ENCODE measurements around the gene TSPAN7. TPM values are rescaled to one million over a fixed set of nuclear protein-coding genes. Genes with fewer than 3 reads are reported as not detected.

Gene TSPAN7
- total RNA-seq, 1 experiment from 2014 or later, result not detected

DNA sequence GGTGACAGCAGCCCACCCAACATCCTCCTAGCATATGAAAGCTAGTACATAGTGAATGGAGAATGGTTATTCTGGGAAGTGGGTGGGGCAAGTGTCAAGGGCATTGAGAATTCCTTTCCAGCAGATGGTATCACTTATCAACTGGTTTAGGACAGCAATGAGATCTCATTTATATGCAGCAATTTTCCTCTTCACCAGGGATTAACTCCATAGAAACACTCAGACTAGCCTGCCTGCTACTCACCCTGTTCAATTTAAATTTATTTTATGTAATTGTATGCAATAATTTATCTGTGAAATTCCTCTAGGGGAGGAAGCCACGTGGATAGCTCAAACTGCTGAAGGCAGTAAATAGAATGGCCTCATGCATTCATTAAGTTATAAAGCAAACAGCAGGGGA is 138.4 kb downstream of the TSPAN7 start:
- H3K27ac Mint-ChIP-seq (ENCODE audit: low read depth, unreplicated experiment), result no peak overlapping the region
- DNase-seq (ENCODE audit: unreplicated experiment), result no peak
- no peaks in the 10 kb centered on the region for H3K36me3 Mint-ChIP-seq (ENCODE audit: insufficient read depth, unreplicated experiment)
- intact Hi-C loops (cut with micrococcal nuclease), result no loop called here
- H3K4me3 Mint-ChIP-seq (ENCODE audit: unreplicated experiment), result no peak overlapping the region
- H3K9me3 Mint-ChIP-seq (ENCODE audit: unreplicated experiment), result no peaks in the 10 kb centered on the region
- peaks cover 57% of the 10 kb centered on the region for H3K27me3 Mint-ChIP-seq (ENCODE audit: insufficient read depth, unreplicated experiment)
- ChIA-PET POLR2A (no interaction called here), CTCF (no interaction called here)
- H3K4me1 Mint-ChIP-seq (ENCODE audit: insufficient read depth, unreplicated experiment), result peaks cover under 1% of the 10 kb centered on the region
- BruUV-seq (replicated peaks), result no TSS peak
- TF ChIP-seq, protein P1, sequence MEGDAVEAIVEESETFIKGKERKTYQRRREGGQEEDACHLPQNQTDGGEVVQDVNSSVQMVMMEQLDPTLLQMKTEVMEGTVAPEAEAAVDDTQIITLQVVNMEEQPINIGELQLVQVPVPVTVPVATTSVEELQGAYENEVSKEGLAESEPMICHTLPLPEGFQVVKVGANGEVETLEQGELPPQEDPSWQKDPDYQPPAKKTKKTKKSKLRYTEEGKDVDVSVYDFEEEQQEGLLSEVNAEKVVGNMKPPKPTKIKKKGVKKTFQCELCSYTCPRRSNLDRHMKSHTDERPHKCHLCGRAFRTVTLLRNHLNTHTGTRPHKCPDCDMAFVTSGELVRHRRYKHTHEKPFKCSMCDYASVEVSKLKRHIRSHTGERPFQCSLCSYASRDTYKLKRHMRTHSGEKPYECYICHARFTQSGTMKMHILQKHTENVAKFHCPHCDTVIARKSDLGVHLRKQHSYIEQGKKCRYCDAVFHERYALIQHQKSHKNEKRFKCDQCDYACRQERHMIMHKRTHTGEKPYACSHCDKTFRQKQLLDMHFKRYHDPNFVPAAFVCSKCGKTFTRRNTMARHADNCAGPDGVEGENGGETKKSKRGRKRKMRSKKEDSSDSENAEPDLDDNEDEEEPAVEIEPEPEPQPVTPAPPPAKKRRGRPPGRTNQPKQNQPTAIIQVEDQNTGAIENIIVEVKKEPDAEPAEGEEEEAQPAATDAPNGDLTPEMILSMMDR (IDR thresholded peaks at IDR 0.05; ENCODE audit: unreplicated experiment), result no peak

DNA sequence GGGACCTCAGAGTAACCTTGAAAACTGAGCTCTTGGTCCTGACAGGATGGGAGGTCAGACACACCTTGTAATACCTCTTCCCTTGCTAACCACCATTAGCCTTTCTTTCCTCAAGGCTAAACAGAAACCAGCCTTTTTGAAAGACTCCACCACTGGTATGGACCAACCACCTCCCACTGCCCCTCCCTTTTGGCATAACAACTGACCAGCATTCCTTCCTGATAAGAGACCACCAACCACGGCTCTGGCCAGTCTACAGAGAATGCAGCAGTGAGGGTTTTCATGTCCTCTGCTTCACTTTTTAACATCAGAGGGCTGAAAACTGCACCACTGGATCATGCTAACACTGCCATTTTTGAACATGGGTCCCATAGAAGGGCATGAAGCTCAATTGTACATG is 139.7 kb downstream of the TSPAN7 start:
- ChIA-PET CTCF (interaction anchor here (1.0 kb wide), 1 partner anchor 37 kb away, joined by 5 read pairs; no protein-coding TSS in a partner anchor), POLR2A (no interaction called here)
- intact Hi-C loops (cut with micrococcal nuclease), result no loop called here
- no peaks in the 10 kb centered on the region for H3K4me1 Mint-ChIP-seq (ENCODE audit: insufficient read depth, unreplicated experiment)
- TF ChIP-seq, protein P1 (IDR thresholded peaks at IDR 0.05; ENCODE audit: unreplicated experiment), result no peak
- BruUV-seq (replicated peaks), result no TSS peak
- H3K4me3 Mint-ChIP-seq (ENCODE audit: unreplicated experiment), result no peak overlapping the region
- H3K27ac Mint-ChIP-seq (ENCODE audit: low read depth, unreplicated experiment), result no peak overlapping the region
- no peaks in the 10 kb centered on the region for H3K36me3 Mint-ChIP-seq (ENCODE audit: insufficient read depth, unreplicated experiment)
- peaks cover 57% of the 10 kb centered on the region for H3K27me3 Mint-ChIP-seq (ENCODE audit: insufficient read depth, unreplicated experiment)
- DNase-seq (ENCODE audit: unreplicated experiment), result no peak
- no peaks in the 10 kb centered on the region for H3K9me3 Mint-ChIP-seq (ENCODE audit: unreplicated experiment)

DNA sequence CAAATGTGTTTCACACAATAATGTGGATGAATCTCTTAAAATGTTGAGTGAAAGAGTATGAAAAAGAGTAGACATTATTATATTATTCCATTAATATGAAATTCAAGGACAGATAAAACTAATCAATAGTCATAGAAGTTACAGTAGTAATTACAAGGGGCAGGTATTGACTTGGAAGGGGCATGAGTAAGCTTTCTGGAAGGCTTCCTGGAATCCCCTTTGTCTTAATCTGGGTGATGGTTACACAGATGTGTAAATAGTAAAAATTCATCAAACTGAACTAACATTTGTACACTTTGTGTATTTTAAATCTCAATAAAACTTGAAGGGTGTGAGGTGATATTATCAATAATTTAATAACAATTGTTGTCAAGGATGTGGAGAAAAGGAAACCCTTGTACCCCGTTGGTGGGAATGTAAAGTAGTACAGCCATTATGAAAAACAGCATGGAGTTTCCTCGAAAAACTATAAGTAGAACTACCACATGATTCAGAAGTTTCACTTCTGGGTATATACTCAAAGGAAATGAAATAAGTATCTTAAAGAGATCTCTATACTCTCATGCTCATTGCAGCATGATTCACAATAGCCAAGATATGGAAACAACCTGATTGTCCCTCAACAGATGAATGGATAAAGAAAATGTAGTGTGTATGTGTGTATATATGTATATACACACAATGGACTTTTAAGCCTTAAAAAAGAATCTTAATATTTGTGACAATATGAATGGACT is 143.0 kb downstream of the TSPAN7 start:
- peaks cover 52% of the 10 kb centered on the region for H3K27me3 Mint-ChIP-seq (ENCODE audit: insufficient read depth, unreplicated experiment)
- no peak for DNase-seq (ENCODE audit: unreplicated experiment)
- ChIA-PET CTCF (no interaction called here), POLR2A (no interaction called here)
- H3K27ac Mint-ChIP-seq (ENCODE audit: low read depth, unreplicated experiment), result no peak overlapping the region
- no peak overlapping the region for H3K4me3 Mint-ChIP-seq (ENCODE audit: unreplicated experiment)
- intact Hi-C loops (cut with micrococcal nuclease), result no loop called here
- no TSS peak for BruUV-seq (replicated peaks)
- no peaks in the 10 kb centered on the region for H3K9me3 Mint-ChIP-seq (ENCODE audit: unreplicated experiment)
- TF ChIP-seq, protein P1 (IDR thresholded peaks at IDR 0.05; ENCODE audit: unreplicated experiment), result no peak
- H3K36me3 Mint-ChIP-seq (ENCODE audit: insufficient read depth, unreplicated experiment), result no peaks in the 10 kb centered on the region
- no peaks in the 10 kb centered on the region for H3K4me1 Mint-ChIP-seq (ENCODE audit: insufficient read depth, unreplicated experiment)

GRCh38 chrX:38717871-38718270 is 156.5 kb downstream of the TSPAN7 start:
- no TSS peak for BruUV-seq (replicated peaks)
- TF ChIP-seq, protein P1 (IDR thresholded peaks at IDR 0.05; ENCODE audit: unreplicated experiment), result peak; percentile 20
- DNase-seq (ENCODE audit: unreplicated experiment), result peak; percentile 35
- H3K27me3 Mint-ChIP-seq (ENCODE audit: insufficient read depth, unreplicated experiment), result peaks cover 16% of the 10 kb centered on the region
- intact Hi-C loops (cut with micrococcal nuclease), result no loop called here
- H3K9me3 Mint-ChIP-seq (ENCODE audit: unreplicated experiment), result no peaks in the 10 kb centered on the region
- POLR2A ChIA-PET, result no interaction called here
- H3K4me1 Mint-ChIP-seq (ENCODE audit: insufficient read depth, unreplicated experiment), result no peaks in the 10 kb centered on the region
- H3K27ac Mint-ChIP-seq (ENCODE audit: low read depth, unreplicated experiment), result no peak overlapping the region
- H3K36me3 Mint-ChIP-seq (ENCODE audit: insufficient read depth, unreplicated experiment), result no peaks in the 10 kb centered on the region
- CTCF ChIA-PET, result interaction anchor here (0.7 to 1.7 kb wide), 6 partner anchors 9 to 54 kb away, joined by 3 to 4 read pairs (median 3); no protein-coding TSS in a partner anchor
- H3K4me3 Mint-ChIP-seq (ENCODE audit: unreplicated experiment), result no peak overlapping the region
